Measurements from ENCODE around the gene PIGA.

PIGA gene

DNA sequence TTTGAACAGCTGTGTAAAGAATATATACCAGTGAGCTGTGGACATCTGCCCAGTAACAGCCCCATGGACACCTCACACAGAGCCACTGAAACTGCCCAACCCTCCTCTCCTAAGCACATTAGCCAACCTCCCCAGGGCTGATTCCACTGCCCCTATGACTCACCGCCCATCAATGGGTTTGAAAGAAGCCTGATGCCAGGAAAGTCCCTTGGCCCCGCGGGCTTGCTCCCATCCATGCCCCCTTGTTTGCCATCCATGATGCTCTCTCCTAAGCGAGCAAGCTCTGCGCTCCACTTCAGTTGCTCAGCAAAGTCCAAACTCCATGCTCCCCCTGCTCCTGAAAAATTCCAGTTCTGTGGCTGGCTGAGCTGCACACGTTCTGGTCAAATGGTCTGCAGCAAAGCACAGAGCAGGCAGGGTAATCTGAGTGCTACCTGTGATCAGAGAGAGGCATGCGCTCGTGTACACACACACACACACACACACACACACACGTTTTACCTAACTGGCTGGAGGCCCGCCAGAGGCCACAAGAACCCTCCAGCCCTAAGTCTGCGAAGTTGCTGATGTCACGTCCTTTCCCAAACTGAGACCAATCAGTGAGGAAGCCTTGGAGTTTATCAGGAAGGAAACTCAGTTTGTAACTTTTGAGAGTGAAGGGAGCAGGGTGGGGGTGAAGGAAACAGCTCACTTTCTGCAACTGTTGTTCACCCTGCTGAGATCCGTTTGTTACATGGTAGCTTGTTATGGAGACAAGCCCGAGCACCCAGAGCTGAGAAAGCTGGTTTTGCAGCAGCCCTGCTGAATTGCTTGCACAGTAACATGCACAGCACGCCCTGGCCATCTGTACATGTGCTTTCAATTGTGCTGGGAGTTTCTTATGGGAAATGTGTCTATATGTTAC, 65.5 kb downstream of the PIGA start, which contains the start of gene ASB9:
TSS of gene ASB9 (minus strand) at position 466 of the 904 bp plus-strand sequence. CDS start at position 257, 209 bp downstream.
- no peak for TF ChIP-seq Cebpa-rat (IDR thresholded peaks at IDR 0.05)
- no peak within 1 kb of the TSS for H3K9ac ChIP-seq

More for the DNA sequence above, 65.5 kb downstream of the PIGA start, which contains the start of gene ASB9:
- Histone ChIP-seq H3K27ac (no peak within 1 kb of the TSS), H4K20me1 (no peaks in the 10 kb centered on the region; the same call in 1 of the 2 replicates), H3K4me2 (no peak within 1 kb of the TSS), H3K9me3 (peaks cover 7% of the 10 kb centered on the region), H3K36me3 (no peaks in the 10 kb centered on the region), H3K4me3 (no peak within 1 kb of the TSS), H3K27me3 (peaks cover 71% of the 10 kb centered on the region), H3K4me1 (no peaks in the 10 kb centered on the region; the same call in 1 of the 2 replicates)

Measured in BLaER1 (cell line).